Activated T-helper 1 cell treated with Interleukin-2 at 50 U/mL for 16 hours (primary cell): Measurements from ENCODE around the gene C4orf36.

ENCODE experiments used
- DNase-seq: peaks from one replicate; pipeline ENCODE4 v3.0.0-alpha.2; 2020; ENCODE audit warnings: low read depth

The C4orf36 gene

GRCh38 chr4:86857341-86858052, 34.7 kb downstream of the C4orf36 start:
- DNase-seq = no peak

- DNase-seq = no peak
Measured at GRCh38 chr4:86856896-86857295, 35.3 kb downstream of the C4orf36 start.

- DNase-seq = no peak
Measured at GRCh38 chr4:86855572-86855971, 36.6 kb downstream of the C4orf36 start.

- no peak for DNase-seq
Measured at GRCh38 chr4:86853209-86853608, 39.0 kb downstream of the C4orf36 start.

GRCh38 chr4:86848732-86849619, 43.2 kb downstream of the C4orf36 start, which contains the start of gene SLC10A6:
Gene SLC10A6, minus strand, starts transcription at chr4:86849384. Its CDS starts 269 bp downstream, at chr4:86849115.
- no peak for DNase-seq

- DNase-seq = no peak
Measured at GRCh38 chr4:86848136-86848535, 44.1 kb downstream of the C4orf36 start.

- DNase-seq = no peak
Measured at GRCh38 chr4:86847571-86847970, 44.7 kb downstream of the C4orf36 start.

- no peak for DNase-seq
Measured at GRCh38 chr4:86846921-86847320, 45.3 kb downstream of the C4orf36 start.

- DNase-seq = no peak
Measured at GRCh38 chr4:86845593-86845992, 46.6 kb downstream of the C4orf36 start.

- no peak for DNase-seq
Measured at GRCh38 chr4:86841309-86841708, 50.9 kb downstream of the C4orf36 start.

- DNase-seq = no peak
Measured at GRCh38 chr4:86840858-86841257, 51.4 kb downstream of the C4orf36 start.

GRCh38 chr4:86837691-86838503, 54.3 kb downstream of the C4orf36 start:
- DNase-seq = no peak

GRCh38 chr4:86835677-86836076, 56.5 kb downstream of the C4orf36 start:
- DNase-seq = no peak

- no peak for DNase-seq
Measured at GRCh38 chr4:86834901-86835300, 57.3 kb downstream of the C4orf36 start.

GRCh38 chr4:86833615-86834014, 58.6 kb downstream of the C4orf36 start:
- no peak for DNase-seq

GRCh38 chr4:86831262-86832130, 60.7 kb downstream of the C4orf36 start:
- DNase-seq = no peak
